NB4 (cell line): ENCODE results near the gene FAM83G.

Source experiments
- MYC ChIP-seq: IDR thresholded peaks from 2 replicates; pipeline ENCODE4 v1.6.1; 2011; ENCODE audit warnings: low read depth, low read length
- POLR2A ChIP-seq: IDR thresholded peaks from 2 replicates; pipeline ENCODE4 v1.6.1; 2011; ENCODE audit warnings: mild to moderate bottlenecking; ENCODE audit not compliant: insufficient read length; ENCODE audit errors: extremely low read depth
- TF ChIP-seq, protein P1 (sequence below): IDR thresholded peaks from one replicate; pipeline ENCODE4 v1.5.1; 2012; ENCODE audit warnings: low read depth, low read length
- TF ChIP-seq, protein P2 (sequence below): IDR thresholded peaks from 2 replicates; pipeline ENCODE4 v1.6.1; 2011; ENCODE audit warnings: low read depth, low read length

DNA sequence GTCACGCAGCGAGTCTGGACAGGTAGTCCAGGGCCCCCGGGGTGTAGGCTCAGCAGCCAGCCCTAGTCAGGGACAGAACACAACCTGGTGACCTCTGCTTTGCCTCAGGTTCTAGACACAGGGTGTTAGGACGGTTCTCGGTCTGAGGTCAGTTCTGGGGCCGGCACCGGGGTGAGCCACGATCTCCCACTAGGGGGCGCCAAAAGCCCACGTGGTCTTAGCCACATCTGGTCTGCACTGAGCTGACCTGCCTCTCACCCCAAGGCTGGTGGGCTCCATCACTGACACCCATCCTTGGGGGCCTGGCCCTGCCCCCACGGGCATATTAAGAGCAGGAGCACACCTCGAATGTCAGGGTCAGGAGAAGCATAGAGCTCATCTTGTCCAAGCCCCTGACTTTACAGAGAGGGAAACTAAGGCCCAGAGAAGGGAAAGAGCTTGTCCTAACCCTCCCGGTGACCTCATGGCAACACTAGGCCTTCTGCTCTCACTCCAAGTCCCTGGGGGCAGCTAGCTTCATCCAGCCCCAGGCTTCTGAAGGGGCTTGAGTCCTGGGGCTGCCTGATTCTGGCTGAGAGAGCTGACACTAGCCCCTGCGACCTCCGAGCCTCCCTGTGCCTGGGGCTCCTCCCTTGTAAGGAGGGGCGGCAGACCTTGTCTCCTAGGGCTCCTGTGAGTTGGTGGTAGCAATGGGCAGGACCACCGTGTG, 43.6 kb downstream of the FAM83G start:
- TF ChIP-seq, protein P1, sequence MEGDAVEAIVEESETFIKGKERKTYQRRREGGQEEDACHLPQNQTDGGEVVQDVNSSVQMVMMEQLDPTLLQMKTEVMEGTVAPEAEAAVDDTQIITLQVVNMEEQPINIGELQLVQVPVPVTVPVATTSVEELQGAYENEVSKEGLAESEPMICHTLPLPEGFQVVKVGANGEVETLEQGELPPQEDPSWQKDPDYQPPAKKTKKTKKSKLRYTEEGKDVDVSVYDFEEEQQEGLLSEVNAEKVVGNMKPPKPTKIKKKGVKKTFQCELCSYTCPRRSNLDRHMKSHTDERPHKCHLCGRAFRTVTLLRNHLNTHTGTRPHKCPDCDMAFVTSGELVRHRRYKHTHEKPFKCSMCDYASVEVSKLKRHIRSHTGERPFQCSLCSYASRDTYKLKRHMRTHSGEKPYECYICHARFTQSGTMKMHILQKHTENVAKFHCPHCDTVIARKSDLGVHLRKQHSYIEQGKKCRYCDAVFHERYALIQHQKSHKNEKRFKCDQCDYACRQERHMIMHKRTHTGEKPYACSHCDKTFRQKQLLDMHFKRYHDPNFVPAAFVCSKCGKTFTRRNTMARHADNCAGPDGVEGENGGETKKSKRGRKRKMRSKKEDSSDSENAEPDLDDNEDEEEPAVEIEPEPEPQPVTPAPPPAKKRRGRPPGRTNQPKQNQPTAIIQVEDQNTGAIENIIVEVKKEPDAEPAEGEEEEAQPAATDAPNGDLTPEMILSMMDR: peak; percentile 82
- TF ChIP-seq, protein P2, sequence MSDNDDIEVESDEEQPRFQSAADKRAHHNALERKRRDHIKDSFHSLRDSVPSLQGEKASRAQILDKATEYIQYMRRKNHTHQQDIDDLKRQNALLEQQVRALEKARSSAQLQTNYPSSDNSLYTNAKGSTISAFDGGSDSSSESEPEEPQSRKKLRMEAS: peak; percentile 96
- TF ChIP-seq POLR2A (no peak), MYC (peak; percentile 75)
